ENCODE measurements around the gene RNU6-8.

Gene RNU6-8

GRCh38 chr14:32226056-32226455 is 23.0 kb upstream of the RNU6-8 start:
- H3F3A ChIP-seq (ENCODE audit: low read depth) = no peaks in the 10 kb centered on the region
- H3K4me1 ChIP-seq (ENCODE audit: insufficient read depth, low read length, poor library complexity, severe bottlenecking) = no peaks in the 10 kb centered on the region
- H3K4me3 ChIP-seq (ENCODE audit: low read length, poor library complexity, severe bottlenecking) = no peak overlapping the region

GRCh38 chr14:32225378-32225920 is 22.4 kb upstream of the RNU6-8 start:
- no peaks in the 10 kb centered on the region for H3K9me3 ChIP-seq (ENCODE audit: insufficient read depth, low read depth, low read length)
- H3K4me2 ChIP-seq (ENCODE audit: low read depth, low read length, poor library complexity, severe bottlenecking) = no peak overlapping the region
- no peak overlapping the region for H2AFZ ChIP-seq (ENCODE audit: low read length)

More at GRCh38 chr14:32226056-32226455, 23.0 kb upstream of the RNU6-8 start:
- H3K9me3 ChIP-seq (ENCODE audit: insufficient read depth, low read depth, low read length) = no peaks in the 10 kb centered on the region
- no peak overlapping the region for H3K4me2 ChIP-seq (ENCODE audit: low read depth, low read length, poor library complexity, severe bottlenecking)
- no peaks in the 10 kb centered on the region for H3K79me2 ChIP-seq (ENCODE audit: insufficient read depth, low read length)
- no peak overlapping the region for H3K9ac ChIP-seq (ENCODE audit: low read depth, low read length, poor library complexity, severe bottlenecking)
- H3K27me3 ChIP-seq (ENCODE audit: insufficient read depth, low read length, poor library complexity, severe bottlenecking) = no peaks in the 10 kb centered on the region
- H2AFZ ChIP-seq (ENCODE audit: low read length) = no peak overlapping the region
- H4K20me1 ChIP-seq (ENCODE audit: insufficient read depth, low read length, poor library complexity, severe bottlenecking) = no peaks in the 10 kb centered on the region
- no peaks in the 10 kb centered on the region for H3K9me2 ChIP-seq (replicated peaks; ENCODE audit: low read depth, low read length)
- H3K36me3 ChIP-seq (ENCODE audit: insufficient read depth, low read length) = no peaks in the 10 kb centered on the region
- TF ChIP-seq EZH2phosphoT487 (IDR thresholded peaks at IDR 0.05; ENCODE audit: borderline replicate concordance) = no peak
- TF ChIP-seq CTCF (conservative IDR thresholded peaks at IDR 0.05; ENCODE audit: low read length) = no peak

GRCh38 chr14:32224737-32225377 is 21.8 kb upstream of the RNU6-8 start:
- Histone ChIP-seq H3K9me2 (replicated peaks; ENCODE audit: low read depth, low read length) (no peaks in the 10 kb centered on the region), H3K4me1 (ENCODE audit: insufficient read depth, low read length, poor library complexity, severe bottlenecking) (no peaks in the 10 kb centered on the region), H3K79me2 (ENCODE audit: insufficient read depth, low read length) (no peaks in the 10 kb centered on the region), H3K4me3 (ENCODE audit: low read length, poor library complexity, severe bottlenecking) (no peak overlapping the region), H3K4me2 (ENCODE audit: low read depth, low read length, poor library complexity, severe bottlenecking) (no peak overlapping the region), H3K9me3 (ENCODE audit: insufficient read depth, low read depth, low read length) (no peaks in the 10 kb centered on the region), H3K9ac (ENCODE audit: low read depth, low read length, poor library complexity, severe bottlenecking) (no peak overlapping the region), H3K27me3 (ENCODE audit: insufficient read depth, low read length, poor library complexity, severe bottlenecking) (no peaks in the 10 kb centered on the region), H3F3A (ENCODE audit: low read depth) (no peaks in the 10 kb centered on the region), H3K36me3 (ENCODE audit: insufficient read depth, low read length) (no peaks in the 10 kb centered on the region), H2AFZ (ENCODE audit: low read length) (peak overlapping the region; percentile 42; the same call in 1 of the 2 replicates), H4K20me1 (ENCODE audit: insufficient read depth, low read length, poor library complexity, severe bottlenecking) (no peaks in the 10 kb centered on the region)
- no peak for TF ChIP-seq EZH2phosphoT487 (IDR thresholded peaks at IDR 0.05; ENCODE audit: borderline replicate concordance)
- TF ChIP-seq CTCF (conservative IDR thresholded peaks at IDR 0.05; ENCODE audit: low read length) = peak; percentile 64

More at GRCh38 chr14:32225378-32225920, 22.4 kb upstream of the RNU6-8 start:
- no peaks in the 10 kb centered on the region for H3K9me2 ChIP-seq (replicated peaks; ENCODE audit: low read depth, low read length)
- no peaks in the 10 kb centered on the region for H3K79me2 ChIP-seq (ENCODE audit: insufficient read depth, low read length)
- no peaks in the 10 kb centered on the region for H3K36me3 ChIP-seq (ENCODE audit: insufficient read depth, low read length)
- H3K4me3 ChIP-seq (ENCODE audit: low read length, poor library complexity, severe bottlenecking) = no peak overlapping the region
- H3K4me1 ChIP-seq (ENCODE audit: insufficient read depth, low read length, poor library complexity, severe bottlenecking) = no peaks in the 10 kb centered on the region
- H3F3A ChIP-seq (ENCODE audit: low read depth) = no peaks in the 10 kb centered on the region
- H4K20me1 ChIP-seq (ENCODE audit: insufficient read depth, low read length, poor library complexity, severe bottlenecking) = no peaks in the 10 kb centered on the region
- no peaks in the 10 kb centered on the region for H3K27me3 ChIP-seq (ENCODE audit: insufficient read depth, low read length, poor library complexity, severe bottlenecking)
- no peak overlapping the region for H3K9ac ChIP-seq (ENCODE audit: low read depth, low read length, poor library complexity, severe bottlenecking)
- no peak for TF ChIP-seq CTCF (conservative IDR thresholded peaks at IDR 0.05; ENCODE audit: low read length)
- no peak for TF ChIP-seq EZH2phosphoT487 (IDR thresholded peaks at IDR 0.05; ENCODE audit: borderline replicate concordance)
